HFFc6 (cell line): Measurements from ENCODE around the gene CFL1. TPM values are rescaled to one million over a fixed set of nuclear protein-coding genes. Genes with fewer than 3 reads are reported as not detected.

Experiments used
- DNase-seq: peaks from one replicate; pipeline ENCODE4 v3.0.0-alpha.2; 2018
- H3K27ac Mint-ChIP-seq: 2 replicates; pipeline ENCODE4 v1.8.0; 2020; ENCODE audit warnings: mild to moderate bottlenecking, mixed read lengths
- H3K27me3 Mint-ChIP-seq: 2 replicates; pipeline ENCODE4 v1.8.0; 2021; ENCODE audit warnings: mild to moderate bottlenecking, moderate library complexity, mixed read lengths; ENCODE audit not compliant: insufficient read depth
- H3K36me3 Mint-ChIP-seq: 2 replicates; pipeline ENCODE4 v1.8.0; 2021; ENCODE audit warnings: low read depth, mixed read lengths
- H3K4me1 Mint-ChIP-seq: 2 replicates; pipeline ENCODE4 v1.8.0; 2020; ENCODE audit warnings: low read depth, mixed read lengths
- H3K4me3 Mint-ChIP-seq: 2 replicates; pipeline ENCODE4 v1.8.0; 2020; ENCODE audit warnings: mild to moderate bottlenecking, moderate library complexity, mixed read lengths
- H3K9me3 Mint-ChIP-seq: 2 replicates; pipeline ENCODE4 v1.8.0; 2020; ENCODE audit warnings: mild to moderate bottlenecking, mixed read lengths
- CTCF ChIP-seq: fragments of 200-600 bp; sonication (generic); IDR thresholded peaks from 2 replicates; pipeline ENCODE4 v1.5.0; 2021; ENCODE audit warnings: antibody characterized with exemption, mild to moderate bottlenecking
- total RNA-seq, 6 experiments: library from RNA; stranded (reverse); fragmentation: NEBNext Ultra II Directional; extraction: Animal tissue kit (Norgen Biotek cat#: 25700); gene quantifications; 2 replicates in 1 of 6; 3 replicates in 5 of 6; pipeline ENCODE4 v1.2.3, GENCODE V29; 2021

Gene CFL1
- total RNA-seq, 6 experiments from 2014 or later, result 2,002 to 2,288 (median 2,238) TPM

GRCh38 chr11:65847746-65848145 is 10.2 kb downstream of the CFL1 start:
- Mint-ChIP-seq H3K4me3 (no peak overlapping the region), H3K27me3 (peaks cover 16% of the 10 kb centered on the region), H3K9me3 (peaks cover 4% of the 10 kb centered on the region; the same call in 1 of the 2 replicates), H3K27ac (no peak overlapping the region), H3K4me1 (no peaks in the 10 kb centered on the region), H3K36me3 (peaks cover 12% of the 10 kb centered on the region)
- TF ChIP-seq CTCF, result no peak
- DNase-seq, result no peak

DNA sequence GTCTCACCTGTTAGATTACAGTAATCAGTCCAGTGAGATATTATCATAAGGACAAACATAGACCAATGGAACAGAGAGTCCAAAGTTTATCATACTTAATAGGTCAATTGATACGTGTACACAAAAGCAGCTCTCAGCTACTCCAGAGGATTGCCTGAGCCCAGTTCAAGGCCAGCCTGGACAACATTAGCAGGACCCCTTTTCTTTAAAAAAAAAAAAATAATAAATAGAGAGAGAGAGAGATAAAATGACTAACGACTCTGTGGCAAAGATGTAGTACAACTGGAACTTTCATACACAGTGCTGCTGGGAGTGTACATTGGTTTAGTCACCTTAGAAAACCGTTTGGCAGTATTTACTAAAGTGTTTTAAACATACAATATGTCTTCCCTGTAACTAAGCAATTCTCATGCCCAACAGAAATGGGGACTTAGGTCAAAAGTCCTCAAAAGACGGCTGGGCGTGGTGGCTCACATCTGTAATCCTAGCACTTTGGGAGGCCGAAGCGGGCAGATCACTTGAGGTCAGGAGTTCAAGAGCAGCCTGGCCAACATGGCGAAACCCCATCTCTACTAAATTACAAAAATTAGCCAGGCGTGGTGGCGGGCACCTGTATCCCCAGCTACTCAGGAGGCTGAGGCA is 13.6 kb downstream of the CFL1 start:
- DNase-seq, result no peak
- H3K27me3 Mint-ChIP-seq, result peaks cover 10% of the 10 kb centered on the region
- no peaks in the 10 kb centered on the region for H3K4me1 Mint-ChIP-seq
- no peak overlapping the region for H3K4me3 Mint-ChIP-seq
- H3K36me3 Mint-ChIP-seq, result no peaks in the 10 kb centered on the region
- no peak for TF ChIP-seq CTCF
- H3K27ac Mint-ChIP-seq, result no peak overlapping the region
- H3K9me3 Mint-ChIP-seq, result no peaks in the 10 kb centered on the region

- TF ChIP-seq CTCF, result no peak
- DNase-seq, result no peak
- H3K36me3 Mint-ChIP-seq, result no peaks in the 10 kb centered on the region
- no peaks in the 10 kb centered on the region for H3K4me1 Mint-ChIP-seq
- peaks cover 5% of the 10 kb centered on the region; the same call in 1 of the 2 replicates for H3K27me3 Mint-ChIP-seq
- no peaks in the 10 kb centered on the region for H3K9me3 Mint-ChIP-seq
- H3K27ac Mint-ChIP-seq, result no peak overlapping the region
- no peak overlapping the region for H3K4me3 Mint-ChIP-seq
These were observed 14.2 kb downstream of the CFL1 start for GRCh38 chr11:65843811-65844210.

DNA sequence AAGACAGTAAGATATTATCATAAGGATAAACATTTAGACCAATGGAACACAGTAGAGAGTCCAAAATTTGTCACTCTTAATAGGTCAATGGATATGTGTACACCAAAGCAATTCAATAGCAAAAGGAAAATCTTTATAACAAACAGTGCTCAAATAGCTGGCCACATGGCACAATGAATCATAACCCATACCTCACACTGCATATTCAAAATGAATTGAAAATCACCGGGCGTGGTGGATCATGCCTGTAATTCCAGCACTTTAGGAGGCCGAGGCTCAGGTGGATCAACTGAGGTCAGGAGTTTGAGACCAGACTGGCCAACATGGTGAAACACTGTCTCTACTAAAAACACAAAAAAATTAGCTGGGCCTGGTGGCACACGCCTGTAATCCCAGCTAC is 15.8 kb downstream of the CFL1 start:
- Mint-ChIP-seq H3K4me1 (no peaks in the 10 kb centered on the region), H3K27ac (no peak overlapping the region)

DNA sequence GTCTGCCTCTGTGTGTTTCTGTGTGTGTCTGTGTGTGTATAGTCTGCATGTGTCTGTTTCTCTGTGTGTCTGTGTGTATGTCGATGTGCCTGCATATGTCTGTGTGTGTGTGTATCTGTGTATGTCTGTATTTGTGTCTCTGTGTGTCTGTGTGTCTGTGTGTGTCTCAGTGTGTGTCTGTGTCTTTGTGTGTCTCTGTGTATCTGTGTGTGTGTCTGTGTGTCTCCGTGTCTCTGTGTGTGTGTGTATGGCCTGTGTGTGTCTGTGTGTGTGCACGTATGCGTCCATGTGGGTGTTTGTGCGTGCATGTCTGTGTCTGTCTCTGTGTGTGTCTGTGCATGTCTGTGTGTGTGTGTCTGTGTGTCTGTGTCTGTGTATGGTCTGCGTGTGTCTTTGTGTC is 23.8 kb downstream of the CFL1 start:
- H3K4me1 Mint-ChIP-seq, result no peaks in the 10 kb centered on the region
- H3K27ac Mint-ChIP-seq, result no peak overlapping the region
- H3K9me3 Mint-ChIP-seq, result no peaks in the 10 kb centered on the region
- H3K27me3 Mint-ChIP-seq, result peaks cover 21% of the 10 kb centered on the region
- no peak for DNase-seq
- H3K4me3 Mint-ChIP-seq, result no peak overlapping the region
- no peak for TF ChIP-seq CTCF
- H3K36me3 Mint-ChIP-seq, result peaks cover 7% of the 10 kb centered on the region

More for the DNA sequence above, 15.8 kb downstream of the CFL1 start:
- Mint-ChIP-seq H3K36me3 (no peaks in the 10 kb centered on the region), H3K27me3 (peaks cover 5% of the 10 kb centered on the region; the same call in 1 of the 2 replicates), H3K9me3 (no peaks in the 10 kb centered on the region), H3K4me3 (no peak overlapping the region)
- TF ChIP-seq CTCF, result no peak
- no peak for DNase-seq
